Mucosa of descending colon (tissue), 3 donors: ENCODE data around the gene SH3RF3. TPM values are rescaled to one million over a fixed set of nuclear protein-coding genes. Genes with fewer than 3 reads are reported as not detected.

Source experiments
- ATAC-seq: fragments of 200-7000 bp; cut with Tn5 transposase; one replicate; pipeline ENCODE4 v1.9.1; 2020; ENCODE audit warnings: mild to moderate bottlenecking, moderate library complexity
- DNase-seq, 3 donors: peaks; one replicate each; pipeline ENCODE4 v3.0.0-alpha.2; 2020
- H3K36me3 ChIP-seq: fragments of 200-600 bp; one replicate; pipeline ENCODE4 v1.8.0; 2021; ENCODE audit warnings: low read depth, mild to moderate bottlenecking
- H3K4me1 ChIP-seq: fragments of 200-600 bp; one replicate; pipeline ENCODE4 v1.8.0; 2021; ENCODE audit warnings: low read depth, mild to moderate bottlenecking
- H3K4me3 ChIP-seq: fragments of 200-600 bp; one replicate; pipeline ENCODE4 v1.8.0; 2021; ENCODE audit warnings: mild to moderate bottlenecking
- H3K9me3 ChIP-seq: fragments of 200-600 bp; one replicate; pipeline ENCODE4 v1.8.0; 2021; ENCODE audit warnings: mild to moderate bottlenecking
- intact Hi-C, 2 donors: fragments of 100-400 bp; cut with DNase I in 1 of 2; cut with micrococcal nuclease in 1 of 2; formaldehyde crosslinking; loops; one replicate each; pipeline versions ENCODE4 v1.11.0 to v1.11.1; 2022; cut with DNase I, micrococcal nuclease
- total RNA-seq, 3 donors: library from RNA; stranded (reverse); fragmentation: NEBNext Ultra II Directional in 2 of 3; extraction: Animal tissue kit (Norgen Biotek cat#: 25700) in 2 of 3; gene quantifications; one replicate each; pipeline versions ENCODE4 v1.2.1 to v1.2.4, GENCODE V29; 2021 to 2023
- TF ChIP-seq, protein P1 (sequence below): fragments of 200-600 bp; IDR thresholded peaks from one replicate; pipeline ENCODE4 v1.8.0; 2022; ENCODE audit warnings: antibody characterized with exemption, mild to moderate bottlenecking
- donor health status: DM: no; HTN: no; CAD: no; lungs with moderate emphysema.
- donor health status: DM: no; HTN: no; CAD: no.
- donor health status: DM: no; HTN: yes; CAD: no.

SH3RF3 gene
- total RNA-seq, 3 donors from 2014 or later = 1.9 to 3.7 (median 3.0) TPM

- Histone ChIP-seq H3K9me3 (peaks cover 7% of the 10 kb centered on the region), H3K36me3 (no peaks in the 10 kb centered on the region), H3K4me3 (no peak overlapping the region), H3K4me1 (no peaks in the 10 kb centered on the region)
- ATAC-seq (no peak), DNase-seq (no peak)
- intact Hi-C loops = no loop called here
- TF ChIP-seq, protein P1, sequence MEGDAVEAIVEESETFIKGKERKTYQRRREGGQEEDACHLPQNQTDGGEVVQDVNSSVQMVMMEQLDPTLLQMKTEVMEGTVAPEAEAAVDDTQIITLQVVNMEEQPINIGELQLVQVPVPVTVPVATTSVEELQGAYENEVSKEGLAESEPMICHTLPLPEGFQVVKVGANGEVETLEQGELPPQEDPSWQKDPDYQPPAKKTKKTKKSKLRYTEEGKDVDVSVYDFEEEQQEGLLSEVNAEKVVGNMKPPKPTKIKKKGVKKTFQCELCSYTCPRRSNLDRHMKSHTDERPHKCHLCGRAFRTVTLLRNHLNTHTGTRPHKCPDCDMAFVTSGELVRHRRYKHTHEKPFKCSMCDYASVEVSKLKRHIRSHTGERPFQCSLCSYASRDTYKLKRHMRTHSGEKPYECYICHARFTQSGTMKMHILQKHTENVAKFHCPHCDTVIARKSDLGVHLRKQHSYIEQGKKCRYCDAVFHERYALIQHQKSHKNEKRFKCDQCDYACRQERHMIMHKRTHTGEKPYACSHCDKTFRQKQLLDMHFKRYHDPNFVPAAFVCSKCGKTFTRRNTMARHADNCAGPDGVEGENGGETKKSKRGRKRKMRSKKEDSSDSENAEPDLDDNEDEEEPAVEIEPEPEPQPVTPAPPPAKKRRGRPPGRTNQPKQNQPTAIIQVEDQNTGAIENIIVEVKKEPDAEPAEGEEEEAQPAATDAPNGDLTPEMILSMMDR = no peak
Measured at GRCh38 chr2:109089602-109090300, 39.3 kb upstream of the SH3RF3 start.

DNA sequence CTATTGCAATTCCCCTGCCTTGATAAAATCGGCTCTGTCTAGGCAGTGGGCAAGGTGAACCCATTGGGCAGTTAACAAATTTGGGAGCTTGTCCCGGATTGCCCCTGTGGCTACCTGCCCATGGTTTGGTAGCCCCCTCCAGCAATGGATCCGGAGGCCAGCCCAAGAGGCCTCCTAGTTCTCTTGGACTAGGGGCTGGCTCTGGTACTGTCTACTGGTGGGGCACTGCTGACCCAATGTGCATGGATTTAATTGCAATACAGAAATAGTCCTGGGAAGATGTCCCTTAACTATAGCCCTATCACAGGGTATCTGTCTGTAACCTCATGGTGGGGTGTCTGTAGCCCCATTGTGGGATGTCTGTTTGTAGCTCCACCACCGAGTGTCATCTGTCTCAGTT is 37.5 kb upstream of the SH3RF3 start:
- TF ChIP-seq, protein P1 = no peak
- H3K9me3 ChIP-seq = peaks cover 7% of the 10 kb centered on the region
- DNase-seq = no peak
- ATAC-seq = no peak
- no peaks in the 10 kb centered on the region for H3K36me3 ChIP-seq
- intact Hi-C loops = no loop called here
- no peaks in the 10 kb centered on the region for H3K4me1 ChIP-seq
- no peak overlapping the region for H3K4me3 ChIP-seq

DNA sequence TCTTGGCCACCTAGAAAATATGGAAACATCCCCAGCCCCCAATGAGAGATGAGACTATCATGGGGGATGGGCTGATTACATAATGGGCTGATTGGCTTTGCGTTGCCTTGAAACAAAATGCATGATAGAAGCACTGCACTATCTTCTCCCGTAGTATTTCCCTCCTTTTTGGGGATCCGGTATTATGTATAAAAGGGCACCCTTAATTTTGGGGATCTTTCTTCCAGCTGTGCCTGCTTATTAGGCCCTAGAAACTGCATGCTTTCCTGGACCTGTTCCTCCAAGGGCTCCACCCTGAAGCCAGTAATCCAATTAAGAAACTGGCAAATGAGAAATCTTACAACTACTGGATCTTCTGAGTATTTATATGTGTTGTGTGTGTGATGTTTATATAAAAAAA is 34.9 kb upstream of the SH3RF3 start:
- intact Hi-C loops = no loop called here
- TF ChIP-seq, protein P1 = no peak
- Histone ChIP-seq H3K4me1 (no peaks in the 10 kb centered on the region), H3K36me3 (no peaks in the 10 kb centered on the region), H3K4me3 (no peak overlapping the region), H3K9me3 (peaks cover 7% of the 10 kb centered on the region)
- no peak for ATAC-seq
- DNase-seq = no peak

DNA sequence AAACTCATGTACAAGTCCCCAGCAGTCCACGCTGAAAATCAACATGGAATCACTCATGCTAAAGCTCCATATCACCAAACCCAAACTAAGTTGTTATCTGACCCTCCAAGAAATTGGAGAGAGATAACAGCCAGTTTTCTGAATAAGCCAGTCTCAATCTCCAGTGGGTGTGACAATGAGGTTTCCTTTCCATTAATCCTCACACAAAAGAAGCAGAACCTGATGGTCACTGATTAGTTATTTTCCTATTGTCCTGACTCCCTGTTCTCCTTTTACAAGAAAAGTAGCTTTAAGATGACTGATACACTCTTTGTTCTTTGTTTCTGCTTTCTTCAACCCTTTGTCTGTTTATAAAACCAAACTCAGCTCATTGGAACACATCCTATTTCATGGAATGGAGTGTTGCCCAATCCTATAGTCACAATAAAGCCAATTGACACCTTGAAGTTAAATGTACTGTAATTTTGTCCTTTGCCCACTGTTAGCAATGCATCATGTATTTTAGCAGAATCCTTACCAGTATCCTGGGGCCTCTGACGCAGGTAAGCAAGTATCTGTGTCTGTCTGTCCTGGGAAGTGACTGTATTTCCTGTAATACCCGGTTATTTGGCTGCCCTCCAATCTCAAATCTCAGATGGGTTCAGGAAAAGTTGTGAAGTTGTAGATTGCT is 30.6 kb upstream of the SH3RF3 start:
- ATAC-seq (no peak), DNase-seq (no peak)
- H3K36me3 ChIP-seq = no peaks in the 10 kb centered on the region
- no peaks in the 10 kb centered on the region for H3K4me1 ChIP-seq
- TF ChIP-seq, protein P1 = no peak
- intact Hi-C loops = no loop called here
- H3K9me3 ChIP-seq = peaks cover 7% of the 10 kb centered on the region
- no peak overlapping the region for H3K4me3 ChIP-seq

DNA sequence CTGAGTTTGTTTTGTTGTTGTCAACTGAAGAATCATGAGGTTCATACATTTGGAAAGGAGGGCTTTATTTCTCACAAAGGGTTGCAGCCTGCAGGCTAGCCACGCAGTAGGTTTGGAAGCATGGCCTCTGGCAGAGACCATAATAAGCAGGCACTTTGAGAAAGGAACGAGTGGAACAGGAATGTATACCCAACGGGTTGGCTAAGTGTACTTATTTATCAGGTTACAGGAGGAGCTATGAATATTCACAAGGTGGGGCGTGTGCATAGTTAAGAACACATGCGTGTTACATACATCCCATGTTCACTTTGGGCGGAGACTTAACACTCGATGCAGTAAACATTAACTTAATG is 30.1 kb upstream of the SH3RF3 start:
- Histone ChIP-seq H3K9me3 (peaks cover 5% of the 10 kb centered on the region), H3K36me3 (no peaks in the 10 kb centered on the region), H3K4me1 (no peaks in the 10 kb centered on the region), H3K4me3 (no peak overlapping the region)
- intact Hi-C loops = no loop called here
- DNase-seq = no peak
- ATAC-seq = no peak
- TF ChIP-seq, protein P1 = no peak
